GM13977 (cell line): ENCODE measurements around the gene PRAMEF11.

Source experiments
- DNase-seq: peaks from one replicate; pipeline ENCODE4 v3.0.0; 2012; ENCODE audit warnings: low spot score
- in situ Hi-C: fragments of 300-500 bp; cut with MboI; formaldehyde crosslinking; loops from one replicate; pipeline ENCODE4 v1.12.0; 2022; ENCODE audit warnings: low sequenced_read_pairs, low pct_unique_long_range_greater_than_20kb, mixed read lengths, inconsistent platforms; ENCODE audit not compliant: unreplicated experiment
- TF ChIP-seq, protein P1 (sequence below): IDR thresholded peaks from 2 replicates; pipeline ENCODE4 v1.5.1; 2012; ENCODE audit warnings: mild to moderate bottlenecking, control low read depth; ENCODE audit not compliant: insufficient read depth; ENCODE audit errors: extremely low read depth, missing control alignments

PRAMEF11 gene

DNA sequence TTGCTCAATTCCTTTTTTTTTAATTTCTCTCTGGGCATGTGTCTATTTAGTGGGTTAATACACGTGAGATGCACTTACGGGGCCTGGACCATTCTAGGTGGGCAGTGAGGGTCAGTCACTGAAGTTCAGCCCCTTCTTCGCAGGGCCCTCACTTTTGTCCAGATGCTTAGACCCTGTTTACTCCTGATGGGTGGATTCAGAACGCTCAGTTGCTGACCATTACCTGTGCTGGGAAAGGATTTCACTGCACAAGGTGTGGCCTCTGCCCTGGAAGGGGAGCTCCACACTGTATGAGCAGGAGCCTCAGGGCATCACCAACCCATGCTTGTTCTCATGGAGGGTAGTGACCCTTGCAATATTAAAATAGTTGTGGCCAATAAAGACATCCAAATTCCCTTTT, 53.1 kb downstream of the PRAMEF11 start:
- TF ChIP-seq, protein P1, sequence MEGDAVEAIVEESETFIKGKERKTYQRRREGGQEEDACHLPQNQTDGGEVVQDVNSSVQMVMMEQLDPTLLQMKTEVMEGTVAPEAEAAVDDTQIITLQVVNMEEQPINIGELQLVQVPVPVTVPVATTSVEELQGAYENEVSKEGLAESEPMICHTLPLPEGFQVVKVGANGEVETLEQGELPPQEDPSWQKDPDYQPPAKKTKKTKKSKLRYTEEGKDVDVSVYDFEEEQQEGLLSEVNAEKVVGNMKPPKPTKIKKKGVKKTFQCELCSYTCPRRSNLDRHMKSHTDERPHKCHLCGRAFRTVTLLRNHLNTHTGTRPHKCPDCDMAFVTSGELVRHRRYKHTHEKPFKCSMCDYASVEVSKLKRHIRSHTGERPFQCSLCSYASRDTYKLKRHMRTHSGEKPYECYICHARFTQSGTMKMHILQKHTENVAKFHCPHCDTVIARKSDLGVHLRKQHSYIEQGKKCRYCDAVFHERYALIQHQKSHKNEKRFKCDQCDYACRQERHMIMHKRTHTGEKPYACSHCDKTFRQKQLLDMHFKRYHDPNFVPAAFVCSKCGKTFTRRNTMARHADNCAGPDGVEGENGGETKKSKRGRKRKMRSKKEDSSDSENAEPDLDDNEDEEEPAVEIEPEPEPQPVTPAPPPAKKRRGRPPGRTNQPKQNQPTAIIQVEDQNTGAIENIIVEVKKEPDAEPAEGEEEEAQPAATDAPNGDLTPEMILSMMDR: no peak
- DNase-seq: peak; percentile 1
- in situ Hi-C loops: no loop called here

DNA sequence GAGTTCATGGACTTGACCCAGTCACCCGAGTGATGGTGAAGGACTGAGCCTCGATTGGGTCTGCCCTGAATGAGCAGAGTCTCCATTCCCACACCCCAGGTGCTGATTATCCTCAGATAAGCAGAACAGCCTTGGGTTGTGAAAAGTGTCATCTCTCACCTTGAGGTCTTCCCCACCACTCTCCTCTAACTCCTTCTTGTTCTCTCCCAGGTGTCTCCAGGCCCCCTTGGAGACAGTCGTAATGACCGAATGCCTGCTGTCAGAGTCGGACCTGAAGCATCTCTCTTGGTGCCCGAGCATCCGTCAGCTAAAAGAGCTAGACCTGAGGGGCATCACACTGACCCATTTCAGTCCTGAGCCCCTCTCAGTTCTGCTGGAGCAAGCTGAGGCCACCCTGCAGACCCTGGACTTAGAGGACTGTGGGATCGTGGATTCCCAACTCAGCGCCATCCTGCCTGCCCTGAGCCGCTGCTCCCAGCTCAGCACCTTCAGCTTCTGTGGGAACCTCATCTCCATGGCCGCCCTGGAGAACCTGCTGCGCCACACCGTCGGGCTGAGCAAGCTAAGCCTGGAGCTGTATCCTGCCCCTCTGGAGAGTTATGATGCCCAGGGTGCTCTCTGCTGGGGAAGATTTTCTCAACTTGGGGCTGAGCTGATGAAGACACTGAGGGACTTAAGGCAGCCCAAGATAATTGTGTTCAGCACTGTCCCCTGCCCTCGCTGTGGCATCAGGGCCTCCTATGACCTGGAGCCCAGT, 54.2 kb downstream of the PRAMEF11 start:
- in situ Hi-C loops: no loop called here
- DNase-seq: no peak
- TF ChIP-seq, protein P1: no peak

DNA sequence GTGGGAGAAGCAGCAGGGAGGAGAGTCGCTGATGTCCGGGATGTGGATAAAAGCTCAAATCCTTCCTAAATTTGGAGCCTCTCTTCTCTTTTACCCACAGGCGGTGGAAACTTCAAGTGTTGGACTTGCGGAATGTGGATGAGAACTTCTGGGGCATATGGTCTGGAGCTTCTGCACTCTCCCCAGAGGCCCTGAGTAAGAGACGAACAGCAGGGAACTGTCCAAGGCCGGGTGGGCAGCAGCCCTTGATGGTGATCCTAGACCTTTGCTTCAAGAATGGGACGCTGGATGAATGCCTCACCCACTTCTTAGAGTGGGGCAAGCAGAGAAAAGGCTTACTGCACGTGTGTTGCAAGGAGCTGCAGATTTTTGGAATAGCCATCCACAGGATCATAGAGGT, 55.8 kb downstream of the PRAMEF11 start:
- TF ChIP-seq, protein P1: no peak
- in situ Hi-C loops: no loop called here
- DNase-seq: no peak

DNA sequence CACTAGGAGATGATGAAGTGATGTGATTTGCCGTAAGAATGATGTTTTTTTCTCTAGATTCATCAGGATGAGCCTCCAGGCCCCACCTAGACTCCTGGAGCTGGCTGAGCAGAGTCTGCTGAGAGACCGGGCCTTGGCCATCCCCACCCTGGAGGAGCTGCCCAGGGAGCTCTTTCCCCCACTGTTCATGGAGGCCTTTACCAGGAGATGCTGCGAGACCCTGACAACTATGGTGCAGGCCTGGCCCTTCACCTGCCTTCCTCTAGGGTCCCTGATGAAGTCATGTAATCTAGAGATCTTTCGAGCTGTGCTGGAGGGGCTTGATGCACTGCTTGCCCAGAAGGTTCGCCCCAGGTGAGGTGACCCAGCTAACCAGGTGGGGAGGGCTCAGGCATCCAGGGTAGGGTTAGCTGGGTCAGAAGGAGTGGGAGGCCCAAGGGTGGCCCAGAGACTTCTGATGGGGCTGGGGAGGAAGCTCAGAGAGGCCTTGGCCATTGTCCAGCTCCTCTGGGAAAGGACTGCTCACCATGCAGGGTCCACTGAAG, 56.3 kb downstream of the PRAMEF11 start:
- TF ChIP-seq, protein P1: no peak
- DNase-seq: no peak
- in situ Hi-C loops: no loop called here
